GM12892 (cell line): ENCODE measurements around the gene EEPD1.
"Not testable (repeated sequence)": the region's sequence is repeated elsewhere in the genome, so short reads cannot be mapped to it uniquely, and the experiment has no call there.

Source experiments
- POLR2A ChIP-seq: IDR thresholded peaks from 2 replicates; pipeline ENCODE4 v1.6.1; 2011; ENCODE audit warnings: low read depth, low read length, control low read depth
- TAF1 ChIP-seq: IDR thresholded peaks from 2 replicates; pipeline ENCODE4 v1.6.1; 2011; ENCODE audit warnings: low read depth, mild to moderate bottlenecking, control low read depth, low read length, borderline replicate concordance

DNA sequence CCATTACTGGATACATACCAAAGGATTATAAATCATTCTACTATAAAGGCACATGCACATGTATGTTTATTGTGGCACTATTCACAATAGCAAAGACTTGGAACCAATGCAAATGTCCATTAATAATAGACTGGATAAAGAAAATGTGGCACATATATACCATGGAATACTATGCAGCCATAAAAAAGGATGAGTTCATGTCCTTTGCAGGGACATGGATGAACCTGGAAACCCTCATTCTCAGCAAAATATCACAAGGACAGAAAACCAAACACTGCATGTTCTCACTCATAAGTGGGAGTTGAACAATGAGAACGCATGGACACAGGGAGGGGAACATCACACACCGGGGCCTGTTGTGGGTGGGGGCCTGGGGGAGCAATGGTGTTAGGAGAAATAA lies 27.4 kb upstream of the EEPD1 start:
- not testable (repeated sequence) for TF ChIP-seq POLR2A, TAF1
